ENCODE results near the gene SAP30BP. TPM values are rescaled to one million over a fixed set of nuclear protein-coding genes. Genes with fewer than 3 reads are reported as not detected.
A peak's percentile ranks its signal among the peaks of the same experiment; 100 is the strongest.

Gene SAP30BP
- total and polyA plus RNA-seq, 2 of the 13 experiments (the other 11 are each of a cell fraction or from before 2014, with no cell fraction given): 67.7 to 99.4 TPM

GRCh38 chr17:75666959-75667790, at the start of gene SAP30BP, which contains the start of gene RECQL5 (continued):
- TF ChIP-seq ZNF280D (CRISPR knock-in tag; IDR thresholded peaks at IDR 0.05) (peak; percentile 19; the same call in 1 of the 2 replicates), ZNF230 (CRISPR knock-in tag; IDR thresholded peaks at IDR 0.05) (peak; percentile 46; the same call in 1 of the 2 replicates), CBFB (CRISPR knock-in tag; IDR thresholded peaks at IDR 0.05) (peak; percentile 31; the same call in 1 of the 2 replicates), POLR2G (IDR thresholded peaks at IDR 0.05; ENCODE audit: low read depth, low read length) (peak; percentile 96), RFXAP (CRISPR knock-in tag; IDR thresholded peaks at IDR 0.05; ENCODE audit: borderline replicate concordance) (peak; percentile 39; the same call in 1 of the 2 replicates), ZNF207 (IDR thresholded peaks at IDR 0.05; ENCODE audit: borderline replicate concordance) (no peak), ZNF772 (CRISPR knock-in tag; IDR thresholded peaks at IDR 0.05) (peak; percentile 60; the same call in 1 of the 2 replicates), ATF3 (CRISPR knock-in tag; IDR thresholded peaks at IDR 0.05) (no peak), ZNF580 (CRISPR knock-in tag; IDR thresholded peaks at IDR 0.05; ENCODE audit: borderline replicate concordance, low read depth) (0 out of 2 replicates have a peak, but pooled peaks have one; percentile 47), KDM4B (CRISPR knock-in tag; IDR thresholded peaks at IDR 0.05) (0 out of 2 replicates have a peak, but pooled peaks have one; percentile 7), PHF8 (CRISPR knock-in tag; IDR thresholded peaks at IDR 0.05) (peak; percentile 86), RNF2 (conservative IDR thresholded peaks at IDR 0.05; ENCODE audit: low read depth) (peak; percentile 36; the same call in 1 of the 2 replicates), ZNF790 (CRISPR knock-in tag; IDR thresholded peaks at IDR 0.05; ENCODE audit: borderline replicate concordance) (peak; percentile 63; the same call in 1 of the 2 replicates), ZEB1 (IDR thresholded peaks at IDR 0.05; ENCODE audit: insufficient replicate concordance, low read depth) (peak; percentile 16), KAT7 (CRISPR knock-in tag; IDR thresholded peaks at IDR 0.05; ENCODE audit: borderline replicate concordance) (peak; percentile 80; the same call in 1 of the 2 replicates), DMAP1 (CRISPR knock-in tag; IDR thresholded peaks at IDR 0.05) (peak; percentile 73; the same call in 1 of the 2 replicates)
- TF ChIP-seq, protein P1, sequence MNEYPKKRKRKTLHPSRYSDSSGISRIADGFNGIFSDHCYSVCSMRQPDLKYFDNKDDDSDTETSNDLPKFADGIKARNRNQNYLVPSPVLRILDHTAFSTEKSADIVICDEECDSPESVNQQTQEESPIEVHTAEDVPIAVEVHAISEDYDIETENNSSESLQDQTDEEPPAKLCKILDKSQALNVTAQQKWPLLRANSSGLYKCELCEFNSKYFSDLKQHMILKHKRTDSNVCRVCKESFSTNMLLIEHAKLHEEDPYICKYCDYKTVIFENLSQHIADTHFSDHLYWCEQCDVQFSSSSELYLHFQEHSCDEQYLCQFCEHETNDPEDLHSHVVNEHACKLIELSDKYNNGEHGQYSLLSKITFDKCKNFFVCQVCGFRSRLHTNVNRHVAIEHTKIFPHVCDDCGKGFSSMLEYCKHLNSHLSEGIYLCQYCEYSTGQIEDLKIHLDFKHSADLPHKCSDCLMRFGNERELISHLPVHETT (CRISPR knock-in tag; conservative IDR thresholded peaks at IDR 0.05): 0 out of 2 replicates have a peak, but pooled peaks have one; percentile 15
- TF ChIP-seq, protein P2, sequence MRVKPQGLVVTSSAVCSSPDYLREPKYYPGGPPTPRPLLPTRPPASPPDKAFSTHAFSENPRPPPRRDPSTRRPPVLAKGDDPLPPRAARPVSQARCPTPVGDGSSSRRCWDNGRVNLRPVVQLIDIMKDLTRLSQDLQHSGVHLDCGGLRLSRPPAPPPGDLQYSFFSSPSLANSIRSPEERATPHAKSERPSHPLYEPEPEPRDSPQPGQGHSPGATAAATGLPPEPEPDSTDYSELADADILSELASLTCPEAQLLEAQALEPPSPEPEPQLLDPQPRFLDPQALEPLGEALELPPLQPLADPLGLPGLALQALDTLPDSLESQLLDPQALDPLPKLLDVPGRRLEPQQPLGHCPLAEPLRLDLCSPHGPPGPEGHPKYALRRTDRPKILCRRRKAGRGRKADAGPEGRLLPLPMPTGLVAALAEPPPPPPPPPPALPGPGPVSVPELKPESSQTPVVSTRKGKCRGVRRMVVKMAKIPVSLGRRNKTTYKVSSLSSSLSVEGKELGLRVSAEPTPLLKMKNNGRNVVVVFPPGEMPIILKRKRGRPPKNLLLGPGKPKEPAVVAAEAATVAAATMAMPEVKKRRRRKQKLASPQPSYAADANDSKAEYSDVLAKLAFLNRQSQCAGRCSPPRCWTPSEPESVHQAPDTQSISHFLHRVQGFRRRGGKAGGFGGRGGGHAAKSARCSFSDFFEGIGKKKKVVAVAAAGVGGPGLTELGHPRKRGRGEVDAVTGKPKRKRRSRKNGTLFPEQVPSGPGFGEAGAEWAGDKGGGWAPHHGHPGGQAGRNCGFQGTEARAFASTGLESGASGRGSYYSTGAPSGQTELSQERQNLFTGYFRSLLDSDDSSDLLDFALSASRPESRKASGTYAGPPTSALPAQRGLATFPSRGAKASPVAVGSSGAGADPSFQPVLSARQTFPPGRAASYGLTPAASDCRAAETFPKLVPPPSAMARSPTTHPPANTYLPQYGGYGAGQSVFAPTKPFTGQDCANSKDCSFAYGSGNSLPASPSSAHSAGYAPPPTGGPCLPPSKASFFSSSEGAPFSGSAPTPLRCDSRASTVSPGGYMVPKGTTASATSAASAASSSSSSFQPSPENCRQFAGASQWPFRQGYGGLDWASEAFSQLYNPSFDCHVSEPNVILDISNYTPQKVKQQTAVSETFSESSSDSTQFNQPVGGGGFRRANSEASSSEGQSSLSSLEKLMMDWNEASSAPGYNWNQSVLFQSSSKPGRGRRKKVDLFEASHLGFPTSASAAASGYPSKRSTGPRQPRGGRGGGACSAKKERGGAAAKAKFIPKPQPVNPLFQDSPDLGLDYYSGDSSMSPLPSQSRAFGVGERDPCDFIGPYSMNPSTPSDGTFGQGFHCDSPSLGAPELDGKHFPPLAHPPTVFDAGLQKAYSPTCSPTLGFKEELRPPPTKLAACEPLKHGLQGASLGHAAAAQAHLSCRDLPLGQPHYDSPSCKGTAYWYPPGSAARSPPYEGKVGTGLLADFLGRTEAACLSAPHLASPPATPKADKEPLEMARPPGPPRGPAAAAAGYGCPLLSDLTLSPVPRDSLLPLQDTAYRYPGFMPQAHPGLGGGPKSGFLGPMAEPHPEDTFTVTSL (CRISPR knock-in tag; IDR thresholded peaks at IDR 0.05; ENCODE audit: borderline replicate concordance): 0 out of 2 replicates have a peak, but pooled peaks have one; percentile 30
